Body of pancreas (tissue), 4 donors: ENCODE data around the gene PPM1H.

Experiments
- CTCF ChIP-seq, 7 experiments: fragments of 450-650 bp in 4 of 7; fragments of 200-600 bp in 3 of 7; sonication (generic) in 3 of 7; IDR thresholded peaks; one replicate each; pipeline ENCODE4 v1.5.1; 2016 to 2019; ENCODE audit warnings: antibody characterized with exemption in 7 of 7
- POLR2A ChIP-seq, 3 donors: fragments of 450-650 bp; IDR thresholded peaks; one replicate each; pipeline ENCODE4 v1.6.1; 2016; ENCODE audit warnings: antibody characterized with exemption in 3 of 3, mild to moderate bottlenecking in 2 of 3

- TF ChIP-seq CTCF (IDR thresholded peaks at IDR 0.05) (no peak), POLR2A (IDR thresholded peaks at IDR 0.05) (no peak)
These were observed 217.3 kb downstream of the PPM1H start for GRCh38 chr12:62717643-62718042.
